Testis (tissue), 2 donors: Measurements from ENCODE around the gene PEX16.

ENCODE experiments used
- POLR2A ChIP-seq: fragments of 450-650 bp; IDR thresholded peaks from one replicate; pipeline ENCODE4 v1.6.1; 2017; ENCODE audit warnings: antibody characterized with exemption, mild to moderate bottlenecking, moderate library complexity
- TF ChIP-seq, protein P1 (sequence below), 3 experiments: fragments of 450-650 bp in 2 of 3; fragments of 200-600 bp in 1 of 3; sonication (generic) in 1 of 3; IDR thresholded peaks; one replicate each; pipeline ENCODE4 v1.5.1; 2016 to 2019; ENCODE audit warnings: antibody characterized with exemption in 3 of 3, mild to moderate bottlenecking in 2 of 3, moderate library complexity in 1 of 3

DNA sequence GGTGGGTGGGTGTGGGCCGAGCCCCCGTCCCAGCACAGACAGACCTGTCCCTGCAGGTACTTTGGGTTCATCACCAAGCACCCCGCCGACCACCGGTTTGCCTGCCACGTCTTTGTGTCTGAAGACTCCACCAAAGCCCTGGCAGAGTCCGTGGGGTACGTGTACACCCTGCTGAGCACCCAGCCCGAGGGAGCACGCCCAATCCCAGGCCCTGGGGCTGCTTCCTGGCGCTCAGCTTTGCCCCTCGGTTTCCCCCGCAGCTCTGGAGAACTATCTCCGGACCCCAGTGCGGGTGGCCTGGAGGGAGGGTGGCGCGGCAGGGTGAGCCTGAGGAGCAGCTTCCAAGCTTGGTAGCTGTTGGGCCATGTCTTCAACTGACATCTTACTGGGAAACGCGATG, 12.6 kb downstream of the PEX16 start:
- TF ChIP-seq POLR2A: no peak
- TF ChIP-seq, protein P1, sequence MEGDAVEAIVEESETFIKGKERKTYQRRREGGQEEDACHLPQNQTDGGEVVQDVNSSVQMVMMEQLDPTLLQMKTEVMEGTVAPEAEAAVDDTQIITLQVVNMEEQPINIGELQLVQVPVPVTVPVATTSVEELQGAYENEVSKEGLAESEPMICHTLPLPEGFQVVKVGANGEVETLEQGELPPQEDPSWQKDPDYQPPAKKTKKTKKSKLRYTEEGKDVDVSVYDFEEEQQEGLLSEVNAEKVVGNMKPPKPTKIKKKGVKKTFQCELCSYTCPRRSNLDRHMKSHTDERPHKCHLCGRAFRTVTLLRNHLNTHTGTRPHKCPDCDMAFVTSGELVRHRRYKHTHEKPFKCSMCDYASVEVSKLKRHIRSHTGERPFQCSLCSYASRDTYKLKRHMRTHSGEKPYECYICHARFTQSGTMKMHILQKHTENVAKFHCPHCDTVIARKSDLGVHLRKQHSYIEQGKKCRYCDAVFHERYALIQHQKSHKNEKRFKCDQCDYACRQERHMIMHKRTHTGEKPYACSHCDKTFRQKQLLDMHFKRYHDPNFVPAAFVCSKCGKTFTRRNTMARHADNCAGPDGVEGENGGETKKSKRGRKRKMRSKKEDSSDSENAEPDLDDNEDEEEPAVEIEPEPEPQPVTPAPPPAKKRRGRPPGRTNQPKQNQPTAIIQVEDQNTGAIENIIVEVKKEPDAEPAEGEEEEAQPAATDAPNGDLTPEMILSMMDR (IDR thresholded peaks at IDR 0.05): no peak
